Mesendoderm (in vitro differentiated cells): ENCODE data around the gene SUCO.

Experiments
- DNase-seq: peaks from one replicate; pipeline ENCODE4 v3.0.0; 2013
- H2AK5ac ChIP-seq: 2 replicates; pipeline ENCODE4 v1.6.1; 2013; ENCODE audit warnings: low read length, inconsistent platforms
- H2BK120ac ChIP-seq: 2 replicates; pipeline ENCODE4 v1.6.1; 2013; ENCODE audit warnings: low read depth, mild to moderate bottlenecking, low read length, moderate library complexity, mixed read lengths
- H2BK15ac ChIP-seq: replicated peaks from 2 replicates; pipeline ENCODE4 v1.6.1; 2013; ENCODE audit warnings: low read depth, mild to moderate bottlenecking, moderate library complexity
- H2BK5ac ChIP-seq: 2 replicates; pipeline ENCODE4 v1.6.1; 2013; ENCODE audit warnings: low read length, inconsistent platforms
- H3K18ac ChIP-seq: 2 replicates; pipeline ENCODE4 v1.6.1; 2013; ENCODE audit warnings: mild to moderate bottlenecking, low read length, mixed read lengths
- H3K23ac ChIP-seq: one replicate; pipeline ENCODE4 v1.6.1; 2013; ENCODE audit warnings: low read length
- H3K27ac ChIP-seq: 2 replicates; pipeline ENCODE4 v1.5.1; 2013; ENCODE audit warnings: low read depth, mild to moderate bottlenecking, inconsistent platforms, low read length, moderate library complexity
- H3K27me3 ChIP-seq: 2 replicates; pipeline ENCODE4 v1.6.1; 2013; ENCODE audit warnings: low read length, control low read depth, mild to moderate bottlenecking, inconsistent platforms; ENCODE audit not compliant: insufficient read depth, poor library complexity
- H3K36me3 ChIP-seq: 2 replicates; pipeline ENCODE4 v1.6.1; 2013; ENCODE audit warnings: low read length, inconsistent platforms; ENCODE audit not compliant: control insufficient read depth, insufficient read depth
- H3K4ac ChIP-seq: one replicate; pipeline ENCODE4 v1.6.1; 2013; ENCODE audit warnings: low read depth, mild to moderate bottlenecking, low read length, moderate library complexity
- H3K4me1 ChIP-seq: 2 replicates; pipeline ENCODE4 v1.6.1; 2013; ENCODE audit warnings: low read depth, low read length, inconsistent platforms; ENCODE audit not compliant: control insufficient read depth
- H3K4me2 ChIP-seq: 2 replicates; pipeline ENCODE4 v1.6.1; 2013; ENCODE audit warnings: low read length
- H3K4me3 ChIP-seq: 2 replicates; pipeline ENCODE4 v1.5.1; 2013; ENCODE audit warnings: mild to moderate bottlenecking, low read length
- H3K56ac ChIP-seq: one replicate; pipeline ENCODE4 v1.6.1; 2013; ENCODE audit warnings: low read length
- H3K79me1 ChIP-seq: 2 replicates; pipeline ENCODE4 v1.6.1; 2013; ENCODE audit warnings: low read length, inconsistent platforms
- H3K79me2 ChIP-seq: 2 replicates; pipeline ENCODE4 v1.6.1; 2013; ENCODE audit warnings: mild to moderate bottlenecking, low read length; ENCODE audit not compliant: control insufficient read depth, insufficient read depth
- H3K9ac ChIP-seq: 2 replicates; pipeline ENCODE4 v1.6.1; 2013; ENCODE audit warnings: low read length, inconsistent platforms
- H4K5ac ChIP-seq: one replicate; pipeline ENCODE4 v1.6.1; 2013; ENCODE audit warnings: low read length
- H4K8ac ChIP-seq: one replicate; pipeline ENCODE4 v1.6.1; 2013; ENCODE audit warnings: low read depth, mild to moderate bottlenecking, control low read depth, low read length, moderate library complexity
- WGBS: extraction: QIAGEN DNeasy Blood & Tissue Kit; methylation state at CpG from one replicate; pipeline ENCODE4 v1.1.7; 2013; ENCODE audit warnings: low lambda C conversion rate, missing lambda C conversion rate; ENCODE audit not compliant: insufficient coverage; ENCODE audit errors: extremely low coverage; 5-methylcytosine and 5-hydroxymethylcytosine counted together

The SUCO gene

DNA sequence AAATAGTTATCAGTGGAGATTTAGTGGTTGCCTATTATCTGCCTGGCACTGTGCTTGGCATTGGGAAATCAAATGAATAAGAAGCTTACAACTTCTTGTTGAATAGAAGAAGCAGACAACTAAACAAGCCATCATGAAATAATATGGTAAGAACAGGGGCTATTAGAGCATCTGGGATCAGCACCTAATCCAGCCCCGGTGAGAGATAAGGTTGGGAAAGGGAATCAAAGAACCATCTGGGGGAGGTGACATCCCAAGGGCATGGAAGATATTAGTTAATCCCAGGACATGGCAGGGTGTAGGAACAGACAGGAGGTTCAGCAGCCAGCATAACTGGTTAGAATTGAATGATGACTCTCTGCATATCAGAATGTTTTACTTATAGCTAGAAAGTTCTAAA, 36.3 kb upstream of the SUCO start:
- H3K4ac ChIP-seq: no peak overlapping the region
- H3K9ac ChIP-seq: no peak overlapping the region
- H2AK5ac ChIP-seq: no peak overlapping the region
- no peak overlapping the region for H2BK15ac ChIP-seq
- no peaks in the 10 kb centered on the region for H3K79me1 ChIP-seq
- H3K27me3 ChIP-seq: no peaks in the 10 kb centered on the region
- no peak overlapping the region for H4K8ac ChIP-seq
- WGBS: no CpG with 5 or more reads among the region's 1 CpG
- no peaks in the 10 kb centered on the region for H3K79me2 ChIP-seq
- no peaks in the 10 kb centered on the region for H3K36me3 ChIP-seq
- H3K4me1 ChIP-seq: peaks cover 4% of the 10 kb centered on the region
- H3K27ac ChIP-seq: no peak overlapping the region
- DNase-seq: no peak
- no peak overlapping the region for H3K23ac ChIP-seq
- H2BK5ac ChIP-seq: no peak overlapping the region
- H3K18ac ChIP-seq: no peak overlapping the region
- no peak overlapping the region for H3K4me3 ChIP-seq
- no peak overlapping the region for H2BK120ac ChIP-seq
- no peak overlapping the region for H4K5ac ChIP-seq
- H3K56ac ChIP-seq: no peak overlapping the region
- no peak overlapping the region for H3K4me2 ChIP-seq

DNA sequence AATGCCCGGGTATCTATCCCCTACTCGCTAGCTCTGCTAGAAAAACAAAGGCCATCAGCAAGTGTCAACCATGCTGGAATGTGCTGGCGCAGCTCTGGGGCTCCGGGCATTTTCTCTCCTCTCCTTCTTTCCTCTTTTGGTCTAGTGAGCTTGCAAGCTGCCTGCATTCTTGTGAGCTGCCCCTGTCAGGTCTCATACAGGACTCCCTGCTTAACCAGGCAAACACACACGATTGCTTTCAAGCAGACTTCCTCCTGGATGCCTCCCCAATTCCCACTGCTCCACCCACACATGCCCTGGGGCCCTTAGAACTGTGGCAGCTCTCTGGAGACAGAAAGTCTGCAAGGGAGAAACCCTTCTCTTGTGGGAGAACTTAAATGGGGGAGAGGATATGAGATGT, 35.7 kb upstream of the SUCO start:
- no peak overlapping the region for H4K8ac ChIP-seq
- no peak overlapping the region for H3K23ac ChIP-seq
- no peak overlapping the region for H4K5ac ChIP-seq
- H3K36me3 ChIP-seq: no peaks in the 10 kb centered on the region
- no peaks in the 10 kb centered on the region for H3K27me3 ChIP-seq
- H3K4ac ChIP-seq: no peak overlapping the region
- no peak overlapping the region for H3K9ac ChIP-seq
- H3K4me3 ChIP-seq: no peak overlapping the region
- H3K27ac ChIP-seq: peak overlapping the region; percentile 43
- H3K56ac ChIP-seq: peak overlapping the region; percentile 58
- H2AK5ac ChIP-seq: no peak overlapping the region
- H2BK5ac ChIP-seq: no peak overlapping the region
- H2BK120ac ChIP-seq: no peak overlapping the region
- H3K18ac ChIP-seq: peak overlapping the region; percentile 64
- peak; percentile 96 for DNase-seq
- H3K79me1 ChIP-seq: no peaks in the 10 kb centered on the region
- H3K4me1 ChIP-seq: peaks cover 4% of the 10 kb centered on the region
- no peaks in the 10 kb centered on the region for H3K79me2 ChIP-seq
- H3K4me2 ChIP-seq: no peak overlapping the region
- no peak overlapping the region for H2BK15ac ChIP-seq
- no CpG with 5 or more reads among the region's 5 CpGs for WGBS

DNA sequence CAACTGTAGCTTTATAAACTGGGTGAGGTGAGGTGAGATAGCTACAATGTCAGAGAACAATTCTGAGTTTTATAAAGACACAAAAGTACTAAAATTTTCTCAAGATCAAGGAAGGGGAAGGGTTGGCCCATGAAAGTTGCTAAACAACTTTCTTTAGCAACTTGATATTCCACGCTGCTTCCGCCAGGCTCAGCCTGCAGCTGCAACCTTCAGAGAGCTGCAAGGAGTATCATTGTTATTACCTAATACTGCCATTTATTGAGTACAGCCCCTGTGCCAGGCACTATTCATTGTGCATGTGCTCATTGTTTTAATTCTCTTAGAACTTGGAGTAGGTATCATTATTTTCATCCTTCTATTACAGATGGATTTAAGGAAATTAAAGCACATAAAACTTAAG, 34.1 kb upstream of the SUCO start:
- DNase-seq: no peak
- Histone ChIP-seq H3K23ac (no peak overlapping the region), H4K5ac (no peak overlapping the region), H2AK5ac (no peak overlapping the region), H3K4me2 (no peak overlapping the region), H3K9ac (no peak overlapping the region), H3K79me1 (no peaks in the 10 kb centered on the region), H3K56ac (no peak overlapping the region), H3K79me2 (no peaks in the 10 kb centered on the region), H3K18ac (no peak overlapping the region), H2BK15ac (no peak overlapping the region), H3K4me1 (peaks cover 6% of the 10 kb centered on the region), H4K8ac (no peak overlapping the region), H3K27me3 (no peaks in the 10 kb centered on the region), H3K27ac (no peak overlapping the region), H2BK5ac (no peak overlapping the region), H3K4me3 (no peak overlapping the region), H2BK120ac (no peak overlapping the region), H3K4ac (no peak overlapping the region), H3K36me3 (no peaks in the 10 kb centered on the region)
- no CpG with 5 or more reads among the region's 2 CpGs for WGBS

DNA sequence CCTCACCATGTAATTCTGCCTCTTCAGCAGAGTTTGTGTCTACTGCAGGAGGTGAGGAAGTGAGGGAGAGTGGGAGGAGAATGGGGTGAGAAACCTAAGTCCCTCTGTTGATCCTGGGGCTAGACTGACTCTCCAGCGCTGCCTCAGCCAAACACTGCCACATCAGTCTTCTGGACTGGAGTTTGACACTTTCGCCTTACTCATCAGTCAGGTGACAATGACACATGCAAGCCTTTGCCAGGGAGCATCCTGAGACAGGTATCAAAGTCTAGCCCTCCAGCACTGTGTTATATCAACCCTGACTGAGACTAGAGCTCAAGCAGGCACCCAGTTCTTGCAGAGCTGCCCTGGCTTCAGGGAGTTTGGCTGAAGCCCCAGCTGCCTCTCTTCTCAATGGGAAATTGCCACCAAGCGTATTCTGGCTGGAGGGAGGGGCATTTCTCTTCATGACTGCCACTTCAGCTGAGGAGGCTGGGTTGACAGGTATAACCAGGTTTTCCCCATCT, 33.3 kb upstream of the SUCO start:
- H4K5ac ChIP-seq: no peak overlapping the region
- no peaks in the 10 kb centered on the region for H3K27me3 ChIP-seq
- no peaks in the 10 kb centered on the region for H3K79me2 ChIP-seq
- H3K23ac ChIP-seq: no peak overlapping the region
- H3K18ac ChIP-seq: no peak overlapping the region
- H3K4me1 ChIP-seq: peaks cover 6% of the 10 kb centered on the region
- H3K79me1 ChIP-seq: no peaks in the 10 kb centered on the region
- no peak overlapping the region for H2BK120ac ChIP-seq
- no peaks in the 10 kb centered on the region for H3K36me3 ChIP-seq
- H2BK15ac ChIP-seq: no peak overlapping the region
- no peak overlapping the region for H3K4me3 ChIP-seq
- DNase-seq: peak; percentile 63
- no peak overlapping the region for H3K4me2 ChIP-seq
- no peak overlapping the region for H2AK5ac ChIP-seq
- no peak overlapping the region for H3K4ac ChIP-seq
- H3K27ac ChIP-seq: no peak overlapping the region
- H3K9ac ChIP-seq: no peak overlapping the region
- no peak overlapping the region for H2BK5ac ChIP-seq
- no peak overlapping the region for H4K8ac ChIP-seq
- H3K56ac ChIP-seq: no peak overlapping the region
- no CpG with 5 or more reads among the region's 3 CpGs for WGBS

DNA sequence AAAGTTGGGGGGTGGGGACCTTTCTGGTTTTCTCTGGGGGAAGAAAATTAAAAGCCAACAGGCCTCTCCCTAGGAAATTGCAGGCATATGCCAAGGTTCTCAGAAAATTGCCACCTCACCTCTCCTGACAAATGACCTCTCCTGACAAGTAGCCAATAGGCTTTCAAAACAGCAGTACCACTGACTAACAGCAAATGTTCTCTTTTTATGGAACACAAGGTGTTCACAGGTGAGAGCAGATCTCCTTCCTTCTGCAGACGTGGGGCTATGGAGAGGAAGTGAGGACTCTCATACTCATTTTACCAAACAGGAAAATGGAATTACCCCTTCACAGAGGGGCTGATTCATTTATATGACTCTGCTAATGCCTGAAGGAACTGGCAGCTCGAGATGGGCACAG, 32.7 kb upstream of the SUCO start:
- Histone ChIP-seq H3K27me3 (no peaks in the 10 kb centered on the region), H3K79me2 (no peaks in the 10 kb centered on the region), H2BK120ac (no peak overlapping the region), H3K4me2 (no peak overlapping the region), H4K8ac (no peak overlapping the region), H3K4ac (no peak overlapping the region), H3K56ac (peak overlapping the region; percentile 31), H2BK5ac (peak overlapping the region; percentile 25), H3K27ac (no peak overlapping the region), H3K79me1 (no peaks in the 10 kb centered on the region), H2BK15ac (no peak overlapping the region), H4K5ac (no peak overlapping the region), H3K18ac (no peak overlapping the region), H2AK5ac (no peak overlapping the region), H3K23ac (no peak overlapping the region), H3K9ac (no peak overlapping the region), H3K36me3 (no peaks in the 10 kb centered on the region), H3K4me1 (peaks cover 6% of the 10 kb centered on the region), H3K4me3 (no peak overlapping the region)
- no CpG with 5 or more reads among the region's 2 CpGs for WGBS
- no peak for DNase-seq

DNA sequence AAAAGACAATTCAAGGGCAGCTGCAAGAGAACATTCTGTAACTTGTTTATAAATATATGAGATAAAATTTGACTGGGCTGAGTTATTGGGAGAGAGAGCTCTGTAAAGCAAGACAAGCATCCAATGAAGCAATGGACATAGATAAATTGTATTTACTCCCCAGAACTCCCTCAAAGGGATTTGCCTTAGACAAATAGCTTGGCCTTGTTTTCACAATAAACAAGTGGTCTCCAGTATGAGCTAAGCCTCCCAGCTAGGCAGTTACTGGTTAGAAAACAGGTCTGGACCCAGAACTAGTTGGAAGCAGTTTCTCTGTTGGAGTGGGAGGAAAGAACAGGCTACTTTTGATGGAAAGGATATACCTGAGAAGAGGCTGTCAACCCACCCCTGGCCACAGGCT, 25.2 kb upstream of the SUCO start:
- Histone ChIP-seq H3K18ac (no peak overlapping the region), H3K27me3 (no peaks in the 10 kb centered on the region), H3K36me3 (no peaks in the 10 kb centered on the region), H2BK15ac (no peak overlapping the region), H3K4me1 (peaks cover 2% of the 10 kb centered on the region), H2BK120ac (no peak overlapping the region), H3K79me2 (no peaks in the 10 kb centered on the region), H3K4me2 (no peak overlapping the region), H3K4me3 (no peak overlapping the region), H2AK5ac (no peak overlapping the region), H3K79me1 (no peaks in the 10 kb centered on the region), H3K9ac (no peak overlapping the region), H3K23ac (no peak overlapping the region), H2BK5ac (no peak overlapping the region), H4K8ac (no peak overlapping the region), H3K27ac (no peak overlapping the region), H4K5ac (no peak overlapping the region), H3K4ac (no peak overlapping the region), H3K56ac (no peak overlapping the region)
- no peak for DNase-seq
